Astrocyte of the cerebellum (primary cell): ENCODE measurements around the gene SCAF8.
A peak's percentile ranks its signal among the peaks of the same experiment; 100 is the strongest.

Experiments used
- DNase-seq: peaks from one replicate; pipeline ENCODE4 v3.0.0-alpha.2; 2011; ENCODE audit warnings: low read depth
- H3K4me3 ChIP-seq: 2 replicates; pipeline ENCODE4 v1.5.1; 2011; ENCODE audit warnings: mild to moderate bottlenecking, low read depth, low read length, moderate library complexity
- CTCF ChIP-seq: IDR thresholded peaks from 2 replicates; pipeline ENCODE4 v1.5.1; 2012; ENCODE audit warnings: low read length, low read depth, moderate library complexity, mild to moderate bottlenecking; ENCODE audit errors: missing control alignments
- in situ Hi-C: cut with HindIII; loops from 2 replicates; pipeline ENCODE4 v1.10.0; 2017; ENCODE audit warnings: low sequenced_read_pairs

The SCAF8 gene

DNA sequence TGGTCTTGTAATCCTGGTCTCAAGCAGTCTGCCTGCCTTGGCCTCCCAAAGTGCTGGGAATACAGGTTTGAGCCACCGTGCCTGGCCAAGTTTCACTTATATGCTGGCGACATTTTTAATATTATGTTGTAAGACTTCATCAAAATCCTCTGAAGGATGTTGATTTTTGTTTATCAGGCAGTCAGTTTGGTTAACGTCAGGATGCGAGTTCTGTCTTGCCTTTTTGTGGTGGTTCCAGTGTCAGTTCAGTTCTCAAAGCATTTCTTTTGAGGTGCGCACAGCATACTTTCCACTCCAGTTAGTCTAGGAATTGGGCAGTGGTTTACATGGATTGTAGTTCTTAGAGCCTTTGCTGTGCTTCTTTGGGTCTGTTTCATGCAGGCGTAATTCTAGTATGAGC, 24.9 kb downstream of the SCAF8 start:
- TF ChIP-seq CTCF = no peak
- DNase-seq = no peak
- no peak overlapping the region for H3K4me3 ChIP-seq
- in situ Hi-C loops = no loop called here

- no peak for TF ChIP-seq CTCF
- H3K4me3 ChIP-seq = no peak overlapping the region
- no peak for DNase-seq
- in situ Hi-C loops = no loop called here
Observed at GRCh38 chr6:154763650-154764049, 30.4 kb downstream of the SCAF8 start.

DNA sequence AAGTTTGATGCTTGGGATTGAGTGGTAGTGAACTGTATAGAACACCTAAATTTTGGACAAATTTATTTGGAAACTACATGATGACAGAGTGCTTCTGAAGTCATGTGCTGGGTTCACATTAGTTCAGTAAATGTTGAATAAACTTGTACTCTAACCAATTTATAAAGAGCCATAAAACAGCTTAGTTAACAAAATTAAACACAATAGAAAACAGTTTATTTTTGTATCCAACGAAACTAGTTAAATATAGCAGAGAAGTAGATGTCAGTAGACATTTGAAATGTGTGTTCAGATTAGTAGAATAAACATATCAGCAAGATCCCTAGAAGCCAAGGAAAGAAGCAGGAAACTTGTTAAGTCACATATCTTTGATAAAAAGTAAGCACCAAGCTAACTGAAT, 32.1 kb downstream of the SCAF8 start:
- no peak for TF ChIP-seq CTCF
- in situ Hi-C loops = loop anchor here (5.0 kb wide), 1 partner anchor 53 kb away; no protein-coding TSS in a partner anchor
- H3K4me3 ChIP-seq = no peak overlapping the region
- no peak for DNase-seq

DNA sequence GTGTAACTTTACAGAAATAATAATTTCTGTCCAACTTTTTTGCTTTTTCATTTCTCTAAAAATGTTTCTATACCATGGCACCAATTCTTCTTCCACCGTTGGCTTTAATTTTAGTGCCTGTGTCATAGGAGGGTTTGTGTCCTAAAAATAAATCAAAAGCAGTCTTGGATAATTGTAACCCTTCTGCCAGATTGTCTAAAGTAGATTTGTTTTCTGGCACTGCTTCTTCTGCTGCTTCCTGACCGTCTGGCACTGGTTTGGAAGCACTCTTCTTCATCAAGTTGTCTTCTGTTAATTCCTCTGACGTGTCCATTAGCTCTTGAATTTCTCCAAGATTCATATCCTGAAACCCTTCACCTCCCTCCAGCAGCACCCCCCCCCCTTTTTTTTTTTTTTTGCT, 33.1 kb downstream of the SCAF8 start:
- TF ChIP-seq CTCF = no peak
- no peak for DNase-seq
- in situ Hi-C loops = loop anchor here (5.0 kb wide), 1 partner anchor 54 kb away; no protein-coding TSS in a partner anchor
- H3K4me3 ChIP-seq = no peak overlapping the region

GRCh38 chr6:154767003-154767723, 33.9 kb downstream of the SCAF8 start:
- in situ Hi-C loops = loop anchor here (5.0 kb wide), 1 partner anchor 55 kb away; no protein-coding TSS in a partner anchor
- DNase-seq = peak; percentile 2
- H3K4me3 ChIP-seq = no peak overlapping the region
- TF ChIP-seq CTCF = no peak

DNA sequence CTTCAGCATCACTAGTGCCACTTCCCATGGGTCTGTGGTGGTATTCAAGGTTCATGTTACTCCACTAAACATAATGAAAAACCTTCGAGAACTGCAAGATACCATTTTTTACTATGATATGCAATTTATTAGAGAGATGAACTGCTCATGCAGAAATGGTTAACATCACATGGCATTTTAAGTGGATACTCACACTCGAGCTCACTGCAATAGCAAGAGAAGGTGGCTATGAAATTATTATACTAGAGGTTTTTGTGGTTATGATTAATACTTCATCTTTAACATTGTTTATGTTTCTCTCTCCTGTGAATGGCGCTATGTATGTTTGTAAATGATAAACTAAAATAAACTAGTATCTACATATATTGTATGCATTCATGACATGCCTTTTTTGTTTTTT, 35.1 kb downstream of the SCAF8 start:
- DNase-seq = no peak
- no peak overlapping the region for H3K4me3 ChIP-seq
- in situ Hi-C loops = loop anchor here (5.0 kb wide), 1 partner anchor 56 kb away; no protein-coding TSS in a partner anchor
- no peak for TF ChIP-seq CTCF
